HepG2 (cell line): ENCODE data around the gene PIP5KL1. TPM values are rescaled to one million over a fixed set of nuclear protein-coding genes. Genes with fewer than 3 reads are reported as not detected.
A peak's percentile ranks its signal among the peaks of the same experiment; 100 is the strongest.

Experiments used
- BRD4 ChIP-seq: sonication (generic); formaldehyde crosslinking; IDR thresholded peaks from 2 replicates; pipeline ENCODE4 v1.4.0; 2020; ENCODE audit warnings: missing genetic modification reagents
- CCDC6 ChIP-seq: sonication (generic); formaldehyde crosslinking; IDR thresholded peaks from 2 replicates; pipeline ENCODE4 v1.8.1; 2022; ENCODE audit warnings: mild to moderate bottlenecking, missing genetic modification reagents, moderate library complexity
- CHCHD3 ChIP-seq: sonication (generic); formaldehyde crosslinking; IDR thresholded peaks from 2 replicates; pipeline ENCODE4 v1.8.0; 2022; ENCODE audit warnings: mild to moderate bottlenecking, missing genetic modification reagents, moderate library complexity
- FOXJ3 ChIP-seq: sonication (generic); formaldehyde crosslinking; IDR thresholded peaks from 2 replicates; pipeline ENCODE4 v1.4.0; 2020; ENCODE audit warnings: missing genetic modification reagents, mild to moderate bottlenecking, borderline replicate concordance
- FUBP1 ChIP-seq: sonication (generic); formaldehyde crosslinking; IDR thresholded peaks from 2 replicates; pipeline ENCODE4 v1.5.1; 2020; ENCODE audit warnings: missing genetic modification reagents, mild to moderate bottlenecking, borderline replicate concordance
- GPN1 ChIP-seq: sonication (generic); formaldehyde crosslinking; IDR thresholded peaks from 2 replicates; pipeline ENCODE4 v1.5.1; 2020; ENCODE audit warnings: missing genetic modification reagents, borderline replicate concordance
- MTA3 ChIP-seq: sonication (generic); formaldehyde crosslinking; IDR thresholded peaks from 2 replicates; pipeline ENCODE4 v1.4.0; 2020; ENCODE audit warnings: missing genetic modification reagents
- NFKBIZ ChIP-seq: IDR thresholded peaks from 2 replicates; pipeline ENCODE4 v1.6.1; 2018; ENCODE audit warnings: missing genetic modification reagents, missing compliant biosample characterization
- NKX3-1 ChIP-seq: sonication (generic); formaldehyde crosslinking; IDR thresholded peaks from 2 replicates; pipeline ENCODE4 v1.5.0; 2020; ENCODE audit warnings: missing genetic modification reagents
- NR3C1 ChIP-seq: sonication (generic); formaldehyde crosslinking; IDR thresholded peaks from 2 replicates; pipeline ENCODE4 v1.4.0; 2020; ENCODE audit warnings: missing genetic modification reagents
- PITX1 ChIP-seq: sonication (generic); formaldehyde crosslinking; IDR thresholded peaks from 2 replicates; pipeline ENCODE4 v1.5.1; 2020; ENCODE audit warnings: mild to moderate bottlenecking, missing genetic modification reagents
- RNF2 ChIP-seq: fragments of 450-650 bp; conservative IDR thresholded peaks from 2 replicates; pipeline ENCODE4 v1.6.1; 2016; ENCODE audit warnings: low read depth
- SIX1 ChIP-seq: sonication (generic); formaldehyde crosslinking; IDR thresholded peaks from 2 replicates; pipeline ENCODE4 v1.4.0; 2020; ENCODE audit warnings: missing genetic modification reagents, borderline replicate concordance
- SOX5 ChIP-seq: IDR thresholded peaks from 2 replicates; pipeline ENCODE4 v1.6.1; 2016; ENCODE audit warnings: borderline replicate concordance
- STAG1 ChIP-seq: sonication (generic); formaldehyde crosslinking; IDR thresholded peaks from 2 replicates; pipeline ENCODE4 v1.4.0; 2020; ENCODE audit warnings: missing genetic modification reagents
- TBL1XR1 ChIP-seq: fragments of 150-350 bp; IDR thresholded peaks from 2 replicates; pipeline ENCODE4 v1.6.1; 2014; ENCODE audit warnings: borderline replicate concordance, low read length; ENCODE audit not compliant: partially characterized antibody
- TCF7 ChIP-seq: sonication (generic); IDR thresholded peaks from 2 replicates; pipeline ENCODE4 v1.6.1; 2016; ENCODE audit warnings: antibody characterized with exemption, low read depth
- ZBTB20 ChIP-seq: sonication (generic); formaldehyde crosslinking; IDR thresholded peaks from 2 replicates; pipeline ENCODE4 v1.8.1; 2023; ENCODE audit warnings: missing genetic modification reagents, low read depth, mild to moderate bottlenecking, borderline replicate concordance
- ZBTB21 ChIP-seq: sonication (generic); formaldehyde crosslinking; IDR thresholded peaks from 2 replicates; pipeline ENCODE4 v1.4.0; 2020; ENCODE audit warnings: missing genetic modification reagents
- ZNF256 ChIP-seq: sonication (generic); formaldehyde crosslinking; conservative IDR thresholded peaks from 2 replicates; pipeline ENCODE4 v1.4.0; 2020; ENCODE audit warnings: missing genetic modification reagents
- ZNF292 ChIP-seq: sonication (generic); formaldehyde crosslinking; IDR thresholded peaks from 2 replicates; pipeline ENCODE4 v1.8.1; 2022; ENCODE audit warnings: mild to moderate bottlenecking, low read depth, missing genetic modification reagents, borderline replicate concordance
- ZNF414 ChIP-seq: sonication (generic); formaldehyde crosslinking; IDR thresholded peaks from 2 replicates; pipeline ENCODE4 v1.5.0; 2020; ENCODE audit warnings: missing genetic modification reagents
- ZNF512 ChIP-seq: sonication (generic); formaldehyde crosslinking; IDR thresholded peaks from 2 replicates; pipeline ENCODE4 v1.4.0; 2020; ENCODE audit warnings: mild to moderate bottlenecking, missing genetic modification reagents
- ZNF513 ChIP-seq: sonication (generic); formaldehyde crosslinking; conservative IDR thresholded peaks from 2 replicates; pipeline ENCODE4 v1.5.0; 2020; ENCODE audit warnings: missing genetic modification reagents
- ZNF549 ChIP-seq: sonication (generic); formaldehyde crosslinking; IDR thresholded peaks from 2 replicates; pipeline ENCODE4 v1.5.0; 2020; ENCODE audit warnings: missing genetic modification reagents
- polyA plus RNA-seq, 8 experiments: library from polyadenylated mRNA; depleted of rRNA in 3 of 8; stranded (reverse) in 7 of 8; unstranded in 1 of 8; fragments of >200 nt; fragmentation: Illumina TruSeq in 4 of 8; extraction: Trizol in 4 of 8; gene quantifications; 2 replicates each; pipeline versions ENCODE4 v1.2.1 to v1.2.3, GENCODE V29; 2011 to 2016; ENCODE audit warnings: low read depth in 4 of 8, missing spikeins in 1 of 8, mixed read lengths in 1 of 8; ENCODE audit not compliant: insufficient read depth in 1 of 8
- total RNA-seq, 5 experiments: library from RNA; depleted of rRNA; stranded (reverse); fragments of >200 nt; fragmentation: Illumina TruSeq; extraction: Trizol; gene quantifications; 2 replicates each; pipeline ENCODE4 v1.2.3, GENCODE V29; 2016; ENCODE audit warnings: low read depth in 1 of 5

PIP5KL1 gene
- total and polyA plus RNA-seq, 2 of the 13 experiments (the other 11 are each of a cell fraction or from before 2014, with no cell fraction given), result 0.20 to 0.49 TPM

- TF ChIP-seq ZNF414 (CRISPR knock-in tag) (no peak), SIX1 (CRISPR knock-in tag) (no peak), ZBTB21 (no peak), SOX5 (CRISPR knock-in tag) (peak; percentile 23; the same call in 1 of the 2 replicates), FUBP1 (CRISPR knock-in tag) (no peak), NFKBIZ (CRISPR knock-in tag) (no peak), STAG1 (CRISPR knock-in tag) (no peak), RNF2 (no peak; the same call in 1 of the 2 replicates), MTA3 (CRISPR knock-in tag) (no peak), BRD4 (CRISPR knock-in tag) (no peak), ZNF292 (0 out of 2 replicates have a peak, but pooled peaks have one; percentile 36), ZBTB20 (CRISPR knock-in tag) (0 out of 2 replicates have a peak, but pooled peaks have one; percentile 25), TCF7 (no peak), ZNF549 (CRISPR knock-in tag) (no peak), GPN1 (CRISPR knock-in tag) (peak; percentile 34; the same call in 1 of the 2 replicates), NKX3-1 (CRISPR knock-in tag) (no peak; the same call in 1 of the 2 replicates), PITX1 (CRISPR knock-in tag) (no peak), CHCHD3 (CRISPR knock-in tag) (peak; percentile 26; the same call in 1 of the 2 replicates), TBL1XR1 (no peak), FOXJ3 (CRISPR knock-in tag) (no peak), ZNF256 (CRISPR knock-in tag) (0 out of 2 replicates have a peak, but pooled peaks have one; percentile 22), CCDC6 (CRISPR knock-in tag) (peak; percentile 53; the same call in 1 of the 2 replicates), NR3C1 (CRISPR knock-in tag) (no peak), ZNF513 (CRISPR knock-in tag) (no peak), ZNF512 (CRISPR knock-in tag) (no peak)
Observed at GRCh38 chr9:127937388-127938297, 7.1 kb upstream of the PIP5KL1 start, which contains the start of gene DPM2 (continued).
